OCI-LY7 (cell line): Measurements from ENCODE around the gene SECTM1. TPM values are rescaled to one million over a fixed set of nuclear protein-coding genes. Genes with fewer than 3 reads are reported as not detected.

Experiments
- BruUV-seq: library from RNA; stranded (reverse); fragments of 400-500 nt; replicated peaks from 2 replicates; lab custom pipeline; 2021; lab: Mats Ljungman, UMichigan
- CTCF ChIA-PET: fragments of 300-600 bp; sonication (Branson Sonifier 250); formaldehyde crosslinking; loops from one replicate; lab custom pipeline; 2022; ENCODE audit warnings: antibody characterized with exemption; ENCODE audit not compliant: unreplicated experiment; lab: Charles Lee
- POLR2A ChIA-PET: fragments of 300-600 bp; sonication (Branson Sonifier 250); formaldehyde crosslinking; loops from one replicate; lab custom pipeline; 2022; ENCODE audit warnings: antibody characterized with exemption; lab: Charles Lee
- DNase-seq: peaks from one replicate; pipeline ENCODE4 v3.0.0-alpha.2; 2015; ENCODE audit warnings: low spot score
- H2AFZ ChIP-seq: fragments of 200-600 bp; sonication (generic), shearing (Covaris generic); 2 replicates; pipeline ENCODE4 v1.6.1; 2014; ENCODE audit warnings: mild to moderate bottlenecking, antibody characterized with exemption, low read length, moderate library complexity
- H3K27ac ChIP-seq: fragments of 200-600 bp; sonication (generic); 2 replicates; pipeline ENCODE4 v1.5.1; 2014; ENCODE audit warnings: mixed run types, low read depth, mild to moderate bottlenecking, moderate library complexity, low read length, inconsistent platforms; ENCODE audit not compliant: poor library complexity, severe bottlenecking
- H3K36me3 ChIP-seq: fragments of 200-600 bp; sonication (generic); 2 replicates; pipeline ENCODE4 v1.6.1; 2014; ENCODE audit warnings: mild to moderate bottlenecking, antibody characterized with exemption, low read length, moderate library complexity, mixed read lengths; ENCODE audit not compliant: insufficient read depth
- H3K4me1 ChIP-seq: fragments of 200-600 bp; sonication (generic); 2 replicates; pipeline ENCODE4 v1.5.1; 2014; ENCODE audit warnings: mild to moderate bottlenecking, low read length; ENCODE audit not compliant: insufficient read depth, poor library complexity, severe bottlenecking
- H3K4me2 ChIP-seq: fragments of 200-600 bp; sonication (generic); 2 replicates; pipeline ENCODE4 v1.6.1; 2014; ENCODE audit warnings: mild to moderate bottlenecking, low read length
- H3K4me3 ChIP-seq: fragments of 200-600 bp; sonication (generic); 2 replicates; pipeline ENCODE4 v1.5.1; 2014; ENCODE audit warnings: mild to moderate bottlenecking, low read depth, low read length; ENCODE audit not compliant: poor library complexity, severe bottlenecking
- H3K79me2 ChIP-seq: fragments of 200-600 bp; sonication (generic); 2 replicates; pipeline ENCODE4 v1.6.1; 2016; ENCODE audit warnings: low read depth, mild to moderate bottlenecking, low read length, moderate library complexity, mixed read lengths; ENCODE audit not compliant: insufficient read depth
- H3K9me2 ChIP-seq: fragments of 200-600 bp; sonication (generic); 2 replicates; pipeline ENCODE4 v1.6.1; 2016; ENCODE audit warnings: mild to moderate bottlenecking, low read length, mixed read lengths; ENCODE audit not compliant: insufficient read depth
- H3K9me3 ChIP-seq: fragments of 200-600 bp; sonication (generic); 2 replicates; pipeline ENCODE4 v1.6.1; 2014; ENCODE audit warnings: mild to moderate bottlenecking, mixed run types, low read length, mixed read lengths
- H4K20me1 ChIP-seq: fragments of 200-600 bp; sonication (generic); 2 replicates; pipeline ENCODE4 v1.6.1; 2014; ENCODE audit warnings: mild to moderate bottlenecking, antibody characterized with exemption, low read length, moderate library complexity, mixed read lengths; ENCODE audit not compliant: insufficient read depth
- CTCF ChIP-seq: fragments of 200-600 bp; sonication (generic); conservative IDR thresholded peaks from 2 replicates; pipeline ENCODE4 v1.5.1; 2014; ENCODE audit warnings: mild to moderate bottlenecking, antibody characterized with exemption, low read length, moderate library complexity, mixed read lengths
- EZH2phosphoT487 ChIP-seq: fragments of 200-600 bp; sonication (generic); IDR thresholded peaks from 2 replicates; pipeline ENCODE4 v1.6.1; 2018; ENCODE audit warnings: low read depth, borderline replicate concordance, mild to moderate bottlenecking, mixed run types, antibody characterized with exemption, low read length, moderate library complexity, mixed read lengths
- intact Hi-C: fragments of 100-400 bp; cut with micrococcal nuclease; formaldehyde crosslinking; loops from one replicate; pipeline ENCODE4 v1.10.0; 2022; ENCODE audit not compliant: unreplicated experiment
- total RNA-seq, 2 experiments: library from RNA; depleted of rRNA in 1 of 2; stranded (reverse); fragments of >200 nt in 1 of 2; shearing (Covaris generic) in 1 of 2; gene quantifications; 2 replicates each; pipeline ENCODE4 v1.2.3, GENCODE V29; 2014 to 2022

SECTM1 gene
- total RNA-seq, 2 experiments from 2014 or later, result not detected

DNA sequence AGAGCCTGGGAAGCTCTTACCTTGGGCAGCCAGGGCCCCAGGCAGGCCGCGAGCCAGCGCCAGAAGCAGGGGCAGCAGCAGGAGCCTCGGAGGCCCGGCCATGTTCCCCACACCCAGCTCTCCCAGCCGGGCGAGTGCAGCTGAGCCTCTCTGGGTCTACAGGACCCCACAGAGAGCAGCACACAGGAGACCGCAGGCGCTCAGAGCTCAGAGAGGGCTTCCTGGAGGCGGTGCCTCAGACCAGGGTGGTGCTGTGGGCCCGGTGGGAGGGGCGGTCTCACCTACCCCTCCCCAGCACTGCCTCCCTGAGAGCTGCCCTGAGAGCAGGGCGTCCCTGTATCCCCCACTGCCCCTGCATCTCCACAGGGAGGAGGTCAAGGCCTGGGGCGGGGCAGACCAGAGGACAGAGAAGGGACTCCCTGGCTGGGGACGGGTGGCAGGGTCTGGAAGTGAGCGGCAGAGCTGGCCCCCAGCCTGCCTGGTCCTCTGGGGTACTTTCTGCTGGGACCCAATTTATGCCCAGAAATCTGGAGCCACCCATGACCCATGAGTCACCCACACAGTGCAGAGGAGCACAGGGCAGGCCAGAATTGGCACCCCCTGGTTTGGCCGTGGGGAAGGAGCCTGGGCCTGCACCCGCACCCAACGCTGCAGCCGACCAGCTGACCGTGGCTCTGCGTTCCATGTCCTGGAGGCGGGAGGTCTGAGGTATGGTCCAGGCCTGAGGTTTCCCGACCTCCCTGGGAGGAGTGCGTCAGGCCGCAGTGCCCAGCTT lies 16.0 kb downstream of the SECTM1 start, which contains the start of gene CD7:
Gene CD7 (minus strand): TSS at position 215 of the 775 bp plus-strand sequence. CDS start 113 bp downstream, at position 102.
- H3K9me3 ChIP-seq, result peaks cover 8% of the 10 kb centered on the region; the same call in 1 of the 2 replicates
- TF ChIP-seq EZH2phosphoT487, result no peak
- TF ChIP-seq CTCF, result no peak
- no peaks in the 10 kb centered on the region for H3K4me1 ChIP-seq
- intact Hi-C loops, result no loop called here
- H3K79me2 ChIP-seq, result no peaks in the 10 kb centered on the region
- no peak for DNase-seq
- BruUV-seq, result no TSS peak
- no peak within 1 kb of the TSS for H2AFZ ChIP-seq
- H3K27ac ChIP-seq, result no peak within 1 kb of the TSS
- H3K4me2 ChIP-seq, result no peak within 1 kb of the TSS
- H4K20me1 ChIP-seq, result no peaks in the 10 kb centered on the region
- no peaks in the 10 kb centered on the region for H3K9me2 ChIP-seq
- POLR2A ChIA-PET, result no interaction called here
- no peaks in the 10 kb centered on the region for H3K36me3 ChIP-seq
- no peak within 1 kb of the TSS for H3K4me3 ChIP-seq
- CTCF ChIA-PET, result interaction anchor here (0.6 kb wide), 1 partner anchor 17 kb away, joined by 6 read pairs; no protein-coding TSS in a partner anchor

DNA sequence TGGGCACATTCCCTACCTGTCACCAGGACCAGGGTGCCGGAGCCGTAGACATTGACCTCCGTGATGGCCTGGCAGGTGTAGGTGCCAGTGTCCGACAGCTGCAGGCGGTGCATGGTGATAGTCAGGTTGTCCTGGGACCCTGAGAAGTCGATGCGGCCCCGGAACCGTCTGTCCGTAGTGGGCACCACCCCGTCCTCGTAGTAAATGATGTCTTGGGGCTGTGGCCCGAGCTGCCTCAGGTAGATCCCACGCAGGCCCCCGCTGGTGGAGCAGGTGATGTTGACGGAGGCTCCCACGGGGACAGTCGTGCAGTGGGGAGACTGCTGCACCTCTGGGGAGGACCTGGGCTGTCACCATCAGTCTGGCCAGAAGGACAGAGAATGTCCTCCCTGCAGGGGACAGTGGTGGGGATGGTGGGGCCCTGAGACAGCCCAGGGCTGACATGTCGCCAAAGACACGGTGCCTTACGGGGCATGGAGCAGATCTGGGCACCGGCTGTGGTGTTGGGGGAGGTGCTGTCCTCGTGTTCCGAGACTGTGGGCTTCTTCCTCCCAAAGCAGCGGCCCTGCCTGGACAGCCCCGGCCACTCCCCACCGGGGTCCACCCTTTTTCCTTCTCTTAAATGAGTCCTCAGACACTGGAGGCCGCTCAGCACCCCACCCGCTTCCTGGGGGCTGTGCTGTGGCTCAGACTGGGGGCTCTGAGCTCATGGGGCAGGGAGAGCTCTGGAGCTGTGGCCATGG lies 16.7 kb downstream of the SECTM1 start:
- Histone ChIP-seq H3K4me3 (no peak overlapping the region), H3K79me2 (no peaks in the 10 kb centered on the region), H3K4me1 (no peaks in the 10 kb centered on the region), H2AFZ (no peak overlapping the region), H3K9me2 (no peaks in the 10 kb centered on the region), H3K27ac (no peak overlapping the region), H3K4me2 (no peak overlapping the region), H3K36me3 (no peaks in the 10 kb centered on the region), H3K9me3 (peaks cover 8% of the 10 kb centered on the region; the same call in 1 of the 2 replicates), H4K20me1 (no peaks in the 10 kb centered on the region)
- DNase-seq, result no peak
- ChIA-PET CTCF (interaction anchor here (0.5 to 0.6 kb wide), 2 partner anchors 12 to 18 kb away, joined by 4 to 6 read pairs; no protein-coding TSS in a partner anchor), POLR2A (no interaction called here)
- no TSS peak for BruUV-seq
- TF ChIP-seq EZH2phosphoT487, result no peak
- TF ChIP-seq CTCF, result no peak
- intact Hi-C loops, result no loop called here
